ENCODE measurements around the gene MAML1.

GRCh38 chr5:179802207-179802883, 69.7 kb downstream of the MAML1 start:
- no peak for TF ChIP-seq POLR2A (IDR thresholded peaks at IDR 0.05)
- TF ChIP-seq, protein P1, sequence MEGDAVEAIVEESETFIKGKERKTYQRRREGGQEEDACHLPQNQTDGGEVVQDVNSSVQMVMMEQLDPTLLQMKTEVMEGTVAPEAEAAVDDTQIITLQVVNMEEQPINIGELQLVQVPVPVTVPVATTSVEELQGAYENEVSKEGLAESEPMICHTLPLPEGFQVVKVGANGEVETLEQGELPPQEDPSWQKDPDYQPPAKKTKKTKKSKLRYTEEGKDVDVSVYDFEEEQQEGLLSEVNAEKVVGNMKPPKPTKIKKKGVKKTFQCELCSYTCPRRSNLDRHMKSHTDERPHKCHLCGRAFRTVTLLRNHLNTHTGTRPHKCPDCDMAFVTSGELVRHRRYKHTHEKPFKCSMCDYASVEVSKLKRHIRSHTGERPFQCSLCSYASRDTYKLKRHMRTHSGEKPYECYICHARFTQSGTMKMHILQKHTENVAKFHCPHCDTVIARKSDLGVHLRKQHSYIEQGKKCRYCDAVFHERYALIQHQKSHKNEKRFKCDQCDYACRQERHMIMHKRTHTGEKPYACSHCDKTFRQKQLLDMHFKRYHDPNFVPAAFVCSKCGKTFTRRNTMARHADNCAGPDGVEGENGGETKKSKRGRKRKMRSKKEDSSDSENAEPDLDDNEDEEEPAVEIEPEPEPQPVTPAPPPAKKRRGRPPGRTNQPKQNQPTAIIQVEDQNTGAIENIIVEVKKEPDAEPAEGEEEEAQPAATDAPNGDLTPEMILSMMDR (IDR thresholded peaks at IDR 0.05), result no peak
